ENCODE data around the gene NUMA1. TPM values are rescaled to one million over a fixed set of nuclear protein-coding genes. Genes with fewer than 3 reads are reported as not detected.

The NUMA1 gene
- polyA plus RNA-seq, 1 donor: 257 TPM

- no peak for DNase-seq
- H3K4me1 ChIP-seq (ENCODE audit: control insufficient read depth, insufficient read depth, low read length): no peaks in the 10 kb centered on the region
- no peak overlapping the region for H3K27ac ChIP-seq (ENCODE audit: low read length)
- no peaks in the 10 kb centered on the region for H3K9me3 ChIP-seq (ENCODE audit: control insufficient read depth, low read depth, low read length)
- no peak overlapping the region for H3K4me3 ChIP-seq (ENCODE audit: low read length)
- 86% methylated on average over 1 of the region's 3 CpGs for WGBS (ENCODE audit: insufficient coverage, low lambda C conversion rate)
- peaks cover 35% of the 10 kb centered on the region for H3K36me3 ChIP-seq (ENCODE audit: control insufficient read depth, insufficient read depth, low read length)
- H3K27me3 ChIP-seq (ENCODE audit: control insufficient read depth, insufficient read depth, low read length): no peaks in the 10 kb centered on the region
These were observed 88.1 kb downstream of the NUMA1 start for GRCh38 chr11:71992136-71992730.

GRCh38 chr11:71991494-71991893, 88.8 kb downstream of the NUMA1 start:
- Histone ChIP-seq H3K4me3 (ENCODE audit: low read length) (no peak overlapping the region), H3K27me3 (ENCODE audit: control insufficient read depth, insufficient read depth, low read length) (no peaks in the 10 kb centered on the region), H3K4me1 (ENCODE audit: control insufficient read depth, insufficient read depth, low read length) (no peaks in the 10 kb centered on the region), H3K27ac (ENCODE audit: low read length) (no peak overlapping the region), H3K9me3 (ENCODE audit: control insufficient read depth, low read depth, low read length) (no peaks in the 10 kb centered on the region), H3K36me3 (ENCODE audit: control insufficient read depth, insufficient read depth, low read length) (peaks cover 30% of the 10 kb centered on the region)
- DNase-seq: no peak
- WGBS (ENCODE audit: insufficient coverage, low lambda C conversion rate): no CpG with 5 or more reads among the region's 3 CpGs

- Histone ChIP-seq H3K4me3 (ENCODE audit: low read length) (no peak overlapping the region), H3K36me3 (ENCODE audit: control insufficient read depth, insufficient read depth, low read length) (peaks cover 28% of the 10 kb centered on the region), H3K4me1 (ENCODE audit: control insufficient read depth, insufficient read depth, low read length) (no peaks in the 10 kb centered on the region), H3K9me3 (ENCODE audit: control insufficient read depth, low read depth, low read length) (no peaks in the 10 kb centered on the region), H3K27ac (ENCODE audit: low read length) (no peak overlapping the region), H3K27me3 (ENCODE audit: control insufficient read depth, insufficient read depth, low read length) (no peaks in the 10 kb centered on the region)
- WGBS (ENCODE audit: insufficient coverage, low lambda C conversion rate): no CpG with 5 or more reads among the region's 3 CpGs
- no peak for DNase-seq
These were observed 89.6 kb downstream of the NUMA1 start for GRCh38 chr11:71990701-71991100.

- Histone ChIP-seq H3K4me1 (ENCODE audit: control insufficient read depth, insufficient read depth, low read length) (no peaks in the 10 kb centered on the region), H3K27ac (ENCODE audit: low read length) (no peak overlapping the region), H3K36me3 (ENCODE audit: control insufficient read depth, insufficient read depth, low read length) (peaks cover 40% of the 10 kb centered on the region), H3K9me3 (ENCODE audit: control insufficient read depth, low read depth, low read length) (no peaks in the 10 kb centered on the region), H3K27me3 (ENCODE audit: control insufficient read depth, insufficient read depth, low read length) (no peaks in the 10 kb centered on the region), H3K4me3 (ENCODE audit: low read length) (no peak overlapping the region)
- no CpG with 5 or more reads among the region's 3 CpGs for WGBS (ENCODE audit: insufficient coverage, low lambda C conversion rate)
- no peak for DNase-seq
These were observed 92.3 kb downstream of the NUMA1 start for GRCh38 chr11:71988050-71988449.

- Histone ChIP-seq H3K27ac (ENCODE audit: low read length) (no peak overlapping the region), H3K4me1 (ENCODE audit: control insufficient read depth, insufficient read depth, low read length) (no peaks in the 10 kb centered on the region), H3K9me3 (ENCODE audit: control insufficient read depth, low read depth, low read length) (no peaks in the 10 kb centered on the region), H3K36me3 (ENCODE audit: control insufficient read depth, insufficient read depth, low read length) (peaks cover 43% of the 10 kb centered on the region), H3K4me3 (ENCODE audit: low read length) (no peak overlapping the region), H3K27me3 (ENCODE audit: control insufficient read depth, insufficient read depth, low read length) (no peaks in the 10 kb centered on the region)
- no peak for DNase-seq
- WGBS (ENCODE audit: insufficient coverage, low lambda C conversion rate): no CpG with 5 or more reads among the region's 2 CpGs
These were observed 92.8 kb downstream of the NUMA1 start for GRCh38 chr11:71987521-71987920.

GRCh38 chr11:71986131-71986530, 94.2 kb downstream of the NUMA1 start:
- Histone ChIP-seq H3K4me3 (ENCODE audit: low read length) (no peak overlapping the region), H3K27ac (ENCODE audit: low read length) (no peak overlapping the region), H3K27me3 (ENCODE audit: control insufficient read depth, insufficient read depth, low read length) (no peaks in the 10 kb centered on the region), H3K36me3 (ENCODE audit: control insufficient read depth, insufficient read depth, low read length) (peaks cover 43% of the 10 kb centered on the region), H3K4me1 (ENCODE audit: control insufficient read depth, insufficient read depth, low read length) (no peaks in the 10 kb centered on the region), H3K9me3 (ENCODE audit: control insufficient read depth, low read depth, low read length) (no peaks in the 10 kb centered on the region)
- WGBS (ENCODE audit: insufficient coverage, low lambda C conversion rate): 100% methylated on average over 1 of the region's 2 CpGs
- no peak for DNase-seq

- Histone ChIP-seq H3K27ac (ENCODE audit: low read length) (no peak overlapping the region), H3K36me3 (ENCODE audit: control insufficient read depth, insufficient read depth, low read length) (peaks cover 28% of the 10 kb centered on the region), H3K4me1 (ENCODE audit: control insufficient read depth, insufficient read depth, low read length) (no peaks in the 10 kb centered on the region), H3K9me3 (ENCODE audit: control insufficient read depth, low read depth, low read length) (no peaks in the 10 kb centered on the region), H3K4me3 (ENCODE audit: low read length) (no peak overlapping the region), H3K27me3 (ENCODE audit: control insufficient read depth, insufficient read depth, low read length) (no peaks in the 10 kb centered on the region)
- WGBS (ENCODE audit: insufficient coverage, low lambda C conversion rate): 100% methylated on average over 2 of the region's 3 CpGs
- no peak for DNase-seq
These were observed 100.7 kb downstream of the NUMA1 start for GRCh38 chr11:71979602-71980001.

- Histone ChIP-seq H3K36me3 (ENCODE audit: control insufficient read depth, insufficient read depth, low read length) (peaks cover 27% of the 10 kb centered on the region), H3K9me3 (ENCODE audit: control insufficient read depth, low read depth, low read length) (no peaks in the 10 kb centered on the region), H3K27me3 (ENCODE audit: control insufficient read depth, insufficient read depth, low read length) (no peaks in the 10 kb centered on the region), H3K4me1 (ENCODE audit: control insufficient read depth, insufficient read depth, low read length) (no peaks in the 10 kb centered on the region), H3K27ac (ENCODE audit: low read length) (no peak overlapping the region), H3K4me3 (ENCODE audit: low read length) (no peak overlapping the region)
- WGBS (ENCODE audit: insufficient coverage, low lambda C conversion rate): 95% methylated on average over 3 of the region's 4 CpGs
- DNase-seq: no peak
These were observed 101.2 kb downstream of the NUMA1 start for GRCh38 chr11:71979094-71979493.

GRCh38 chr11:71977743-71978418, 102.5 kb downstream of the NUMA1 start:
- H3K4me1 ChIP-seq (ENCODE audit: control insufficient read depth, insufficient read depth, low read length): no peaks in the 10 kb centered on the region
- H3K9me3 ChIP-seq (ENCODE audit: control insufficient read depth, low read depth, low read length): no peaks in the 10 kb centered on the region
- H3K36me3 ChIP-seq (ENCODE audit: control insufficient read depth, insufficient read depth, low read length): peaks cover 20% of the 10 kb centered on the region
- peak in 1 of 2 donors; percentile 22 for DNase-seq
- no peaks in the 10 kb centered on the region for H3K27me3 ChIP-seq (ENCODE audit: control insufficient read depth, insufficient read depth, low read length)
- H3K27ac ChIP-seq (ENCODE audit: low read length): no peak overlapping the region
- H3K4me3 ChIP-seq (ENCODE audit: low read length): no peak overlapping the region
- WGBS (ENCODE audit: insufficient coverage, low lambda C conversion rate): no CpG with 5 or more reads among the region's 7 CpGs

- Histone ChIP-seq H3K4me3 (ENCODE audit: low read length) (no peak overlapping the region), H3K36me3 (ENCODE audit: control insufficient read depth, insufficient read depth, low read length) (peaks cover 20% of the 10 kb centered on the region), H3K9me3 (ENCODE audit: control insufficient read depth, low read depth, low read length) (no peaks in the 10 kb centered on the region), H3K27me3 (ENCODE audit: control insufficient read depth, insufficient read depth, low read length) (no peaks in the 10 kb centered on the region), H3K4me1 (ENCODE audit: control insufficient read depth, insufficient read depth, low read length) (no peaks in the 10 kb centered on the region), H3K27ac (ENCODE audit: low read length) (no peak overlapping the region)
- no CpG with 5 or more reads among the region's 1 CpG for WGBS (ENCODE audit: insufficient coverage, low lambda C conversion rate)
- DNase-seq: no peak
These were observed 103.3 kb downstream of the NUMA1 start for GRCh38 chr11:71977090-71977489.

- Histone ChIP-seq H3K4me3 (ENCODE audit: low read length) (no peak overlapping the region), H3K9me3 (ENCODE audit: control insufficient read depth, low read depth, low read length) (no peaks in the 10 kb centered on the region), H3K4me1 (ENCODE audit: control insufficient read depth, insufficient read depth, low read length) (no peaks in the 10 kb centered on the region), H3K27me3 (ENCODE audit: control insufficient read depth, insufficient read depth, low read length) (no peaks in the 10 kb centered on the region), H3K27ac (ENCODE audit: low read length) (no peak overlapping the region), H3K36me3 (ENCODE audit: control insufficient read depth, insufficient read depth, low read length) (peaks cover 23% of the 10 kb centered on the region)
- WGBS (ENCODE audit: insufficient coverage, low lambda C conversion rate): no CpG with 5 or more reads among the region's 5 CpGs
- DNase-seq: no peak
These were observed 103.8 kb downstream of the NUMA1 start for GRCh38 chr11:71976551-71976950.

Data from large intestine (tissue), 3 donors.